ENCODE measurements around the gene ZC3H10. TPM values are rescaled to one million over a fixed set of nuclear protein-coding genes. Genes with fewer than 3 reads are reported as not detected.

ZC3H10 gene
- total and polyA plus RNA-seq, 2 of the 13 experiments (the other 11 are each of a cell fraction or from before 2014, with no cell fraction given), result 0.70 to 2.3 TPM

GRCh38 chr12:56081393-56082347, 36.4 kb upstream of the ZC3H10 start (continued):
- no peak for TF ChIP-seq DDIT3 (CRISPR knock-in tag; IDR thresholded peaks at IDR 0.05)
- TF ChIP-seq SMYD3 (CRISPR knock-in tag; IDR thresholded peaks at IDR 0.05), result peak; percentile 93
- peak; percentile 96 for TF ChIP-seq CEBPB (IDR thresholded peaks at IDR 0.05; ENCODE audit: borderline replicate concordance, low read depth, low read length)
- peak; percentile 88 for TF ChIP-seq REPIN1 (CRISPR knock-in tag; IDR thresholded peaks at IDR 0.05; ENCODE audit: borderline replicate concordance, low read depth)
- peak; percentile 91 for TF ChIP-seq GFI1 (CRISPR knock-in tag; IDR thresholded peaks at IDR 0.05; ENCODE audit: borderline replicate concordance)
- TF ChIP-seq ZNF34 (CRISPR knock-in tag; IDR thresholded peaks at IDR 0.05; ENCODE audit: borderline replicate concordance), result 0 out of 2 replicates have a peak, but pooled peaks have one; percentile 75
- peak; percentile 77 for TF ChIP-seq POLR2G (IDR thresholded peaks at IDR 0.05; ENCODE audit: low read depth, low read length)
- peak; percentile 83; the same call in 1 of the 2 replicates for TF ChIP-seq JUNB (CRISPR knock-in tag; IDR thresholded peaks at IDR 0.05; ENCODE audit: borderline replicate concordance)
- TF ChIP-seq ZBTB2 (CRISPR knock-in tag; IDR thresholded peaks at IDR 0.05; ENCODE audit: low read depth), result peak; percentile 74
- no peak for TF ChIP-seq ZNF180 (CRISPR knock-in tag; IDR thresholded peaks at IDR 0.05; ENCODE audit: borderline replicate concordance, low read depth)
- peak; percentile 63 for TF ChIP-seq ZNF687 (CRISPR knock-in tag; IDR thresholded peaks at IDR 0.05)
- 0 out of 2 replicates have a peak, but pooled peaks have one; percentile 5 for TF ChIP-seq LBX2 (CRISPR knock-in tag; IDR thresholded peaks at IDR 0.05; ENCODE audit: borderline replicate concordance)
- TF ChIP-seq ZSCAN31 (CRISPR knock-in tag; IDR thresholded peaks at IDR 0.05; ENCODE audit: low read depth), result peak; percentile 96
- TF ChIP-seq ZMYM4 (CRISPR knock-in tag; IDR thresholded peaks at IDR 0.05), result peak; percentile 87; the same call in 1 of the 2 replicates
- TF ChIP-seq ZNF891 (CRISPR knock-in tag; IDR thresholded peaks at IDR 0.05), result no peak
- peak; percentile 99 for TF ChIP-seq ELF3 (CRISPR knock-in tag; IDR thresholded peaks at IDR 0.05)
- 0 out of 2 replicates have a peak, but pooled peaks have one; percentile 26 for TF ChIP-seq RBAK (CRISPR knock-in tag; IDR thresholded peaks at IDR 0.05)
- peak; percentile 17; the same call in 1 of the 2 replicates for TF ChIP-seq KMT2A (CRISPR knock-in tag; IDR thresholded peaks at IDR 0.05)
- TF ChIP-seq SRF (IDR thresholded peaks at IDR 0.05; ENCODE audit: low read depth, low read length), result no peak
- peak; percentile 85; the same call in 1 of the 2 replicates for TF ChIP-seq MIER2 (CRISPR knock-in tag; IDR thresholded peaks at IDR 0.05)
- no peak for TF ChIP-seq TEAD2 (CRISPR knock-in tag; IDR thresholded peaks at IDR 0.05)
- peak; percentile 71 for TF ChIP-seq GABPB1 (CRISPR knock-in tag; IDR thresholded peaks at IDR 0.05)

Data from HepG2 (cell line).